Fibroblast of lung (primary cell): Measurements from ENCODE around the gene RAPGEF2.

Experiments used
- EZH2 ChIP-seq: IDR thresholded peaks from 2 replicates; pipeline ENCODE4 v1.5.1; 2012; ENCODE audit warnings: low read length, control low read depth, mild to moderate bottlenecking; ENCODE audit errors: missing control alignments
- TF ChIP-seq, protein P1 (sequence below), 2 donors: IDR thresholded peaks in 1 of 2; conservative IDR thresholded peaks in 1 of 2; 1 replicate in 1 of 2; 2 replicates in 1 of 2; pipeline ENCODE4 v1.5.1; 2011 to 2012; ENCODE audit warnings: low read length in 2 of 2, control low read depth in 1 of 2, inconsistent platforms in 1 of 2, low read depth in 1 of 2, mild to moderate bottlenecking in 1 of 2

GRCh38 chr4:159279084-159279483, 176.2 kb downstream of the RAPGEF2 start:
- no peak for TF ChIP-seq EZH2
- TF ChIP-seq, protein P1, sequence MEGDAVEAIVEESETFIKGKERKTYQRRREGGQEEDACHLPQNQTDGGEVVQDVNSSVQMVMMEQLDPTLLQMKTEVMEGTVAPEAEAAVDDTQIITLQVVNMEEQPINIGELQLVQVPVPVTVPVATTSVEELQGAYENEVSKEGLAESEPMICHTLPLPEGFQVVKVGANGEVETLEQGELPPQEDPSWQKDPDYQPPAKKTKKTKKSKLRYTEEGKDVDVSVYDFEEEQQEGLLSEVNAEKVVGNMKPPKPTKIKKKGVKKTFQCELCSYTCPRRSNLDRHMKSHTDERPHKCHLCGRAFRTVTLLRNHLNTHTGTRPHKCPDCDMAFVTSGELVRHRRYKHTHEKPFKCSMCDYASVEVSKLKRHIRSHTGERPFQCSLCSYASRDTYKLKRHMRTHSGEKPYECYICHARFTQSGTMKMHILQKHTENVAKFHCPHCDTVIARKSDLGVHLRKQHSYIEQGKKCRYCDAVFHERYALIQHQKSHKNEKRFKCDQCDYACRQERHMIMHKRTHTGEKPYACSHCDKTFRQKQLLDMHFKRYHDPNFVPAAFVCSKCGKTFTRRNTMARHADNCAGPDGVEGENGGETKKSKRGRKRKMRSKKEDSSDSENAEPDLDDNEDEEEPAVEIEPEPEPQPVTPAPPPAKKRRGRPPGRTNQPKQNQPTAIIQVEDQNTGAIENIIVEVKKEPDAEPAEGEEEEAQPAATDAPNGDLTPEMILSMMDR (conservative IDR thresholded peaks at IDR 0.05 in 1 of 2, IDR thresholded peaks at IDR 0.05 in 1 of 2; ENCODE audit: low read depth in 1 of 2, low read length in 2 of 2) = no peak
